ENCODE data around the gene MBLAC1. TPM values are rescaled to one million over a fixed set of nuclear protein-coding genes. Genes with fewer than 3 reads are reported as not detected.

Gene MBLAC1
- total and polyA plus RNA-seq, 2 donors (not counting 1 experiment from before 2014, with no cell fraction given): 1.6 to 4.5 TPM

GRCh38 chr7:100087055-100087750 lies 39.6 kb upstream of the MBLAC1 start:
- intact Hi-C loops (cut with micrococcal nuclease): loop anchor here (10.0 kb wide), 3 partner anchors 528 to 588 kb away; partner anchors contain the start of genes GNB2, MOSPD3, ZKSCAN5 and ZNF394
- Histone ChIP-seq H3K4me2 (replicated peaks; ENCODE audit: low read depth, low read length, poor library complexity, severe bottlenecking) (no peak overlapping the region), H3K4me3 (ENCODE audit: control extremely low read depth in 1 of 5, extremely low read depth in 1 of 5, insufficient read depth in 1 of 5, low read depth in 2 of 5, low read length in 4 of 5) (no peak overlapping the region), H2AFZ (ENCODE audit: insufficient read depth, low read depth, low read length, poor library complexity, severe bottlenecking) (no peak overlapping the region), H3K36me3 (replicated peaks in 1 of 2; ENCODE audit: control extremely low read depth in 1 of 2, control insufficient read depth in 1 of 2, extremely low read depth in 1 of 2, insufficient read depth in 2 of 2, low read length in 1 of 2) (peaks cover 0 to 18% of the 10 kb centered on the region in 2 experiments), H3K9ac (ENCODE audit: low read length) (no peak overlapping the region), H3K27me3 (replicated peaks in 1 of 4; ENCODE audit: control extremely low read depth in 1 of 4, control insufficient read depth in 3 of 4, insufficient read depth in 4 of 4, low read length in 3 of 4) (no peaks in the 10 kb centered on the region), H3K79me2 (ENCODE audit: control insufficient read depth, insufficient read depth, low read length) (peaks cover 14% of the 10 kb centered on the region), H3K27ac (ENCODE audit: low read length in 2 of 2) (no peak overlapping the region), H3K4me1 (ENCODE audit: control insufficient read depth in 2 of 2, insufficient read depth in 2 of 2, low read length in 2 of 2) (peaks cover 22 to 28% of the 10 kb centered on the region in 2 donors), H3K9me3 (ENCODE audit: control extremely low read depth in 1 of 3, control insufficient read depth in 2 of 3, insufficient read depth in 1 of 3, low read length in 2 of 3) (no peaks in the 10 kb centered on the region), H4K20me1 (ENCODE audit: control insufficient read depth, insufficient read depth, low read length, poor library complexity, severe bottlenecking) (no peaks in the 10 kb centered on the region)
- 93% methylated on average over 8 of the region's 10 CpGs for WGBS (ENCODE audit: insufficient coverage)
- DNase-seq (no peak), ATAC-seq (ENCODE audit: low read depth) (no peak)
- POLR2A ChIA-PET: interaction anchor here (0.7 kb wide), 1 partner anchor 969 kb away, joined by 11 read pairs; no protein-coding TSS in a partner anchor
- CTCF ChIA-PET: interaction anchor here (0.6 kb wide), 1 partner anchor 174 kb away, joined by 3 read pairs; no protein-coding TSS in a partner anchor
- H3K4me3 Mint-ChIP-seq: peak overlapping the region; percentile 58
- H3K9me3 Mint-ChIP-seq (ENCODE audit: insufficient read depth): no peaks in the 10 kb centered on the region
- peaks cover 27% of the 10 kb centered on the region for H3K4me1 Mint-ChIP-seq
- H3K27me3 Mint-ChIP-seq: no peaks in the 10 kb centered on the region
- peak overlapping the region; percentile 72 for H3K27ac Mint-ChIP-seq
- TF ChIP-seq EZH2 (IDR thresholded peaks at IDR 0.05; ENCODE audit: borderline replicate concordance, insufficient read depth, low read depth, low read length, poor library complexity, severe bottlenecking): no peak
- no peak for TF ChIP-seq CTCF (IDR thresholded peaks at IDR 0.05)

All from B cell (primary cell).